Hepatocyte (in vitro differentiated cells): ENCODE data around the gene SESN3. TPM values are rescaled to one million over a fixed set of nuclear protein-coding genes. Genes with fewer than 3 reads are reported as not detected.

Experiments
- DNase-seq: peaks from one replicate; pipeline ENCODE4 v3.0.0-alpha.2; 2016; ENCODE audit warnings: low spot score
- H2AFZ ChIP-seq: fragments of 200-600 bp; sonication (generic); 2 replicates; pipeline ENCODE4 v1.6.0; 2016; ENCODE audit warnings: antibody characterized with exemption, mild to moderate bottlenecking
- H3K27ac ChIP-seq: fragments of 200-600 bp; sonication (generic); 2 replicates; pipeline ENCODE4 v1.5.1; 2016; ENCODE audit warnings: mild to moderate bottlenecking
- H3K27me3 ChIP-seq: fragments of 200-600 bp; sonication (generic); 2 replicates; pipeline ENCODE4 v1.6.1; 2016
- H3K36me3 ChIP-seq: fragments of 200-600 bp; sonication (generic); replicated peaks from 2 replicates; pipeline ENCODE4 v1.5.1; 2016; ENCODE audit warnings: low read depth; ENCODE audit not compliant: insufficient read depth
- H3K4me1 ChIP-seq: fragments of 200-600 bp; sonication (generic); 2 replicates; pipeline ENCODE4 v1.5.1; 2016; ENCODE audit warnings: mild to moderate bottlenecking, moderate library complexity; ENCODE audit not compliant: insufficient read depth
- H3K4me2 ChIP-seq: fragments of 200-600 bp; sonication (generic); 2 replicates; pipeline ENCODE4 v1.6.0; 2016
- H3K4me3 ChIP-seq: fragments of 200-600 bp; sonication (generic); 2 replicates; pipeline ENCODE4 v1.5.1; 2016; ENCODE audit warnings: mild to moderate bottlenecking
- H3K79me2 ChIP-seq: fragments of 200-600 bp; sonication (generic); 2 replicates; pipeline ENCODE4 v1.6.0; 2017; ENCODE audit warnings: mild to moderate bottlenecking
- H3K9me2 ChIP-seq: fragments of 200-600 bp; sonication (generic); replicated peaks from 2 replicates; pipeline ENCODE4 v1.6.0; 2017; ENCODE audit warnings: mild to moderate bottlenecking; ENCODE audit not compliant: insufficient read depth
- H3K9me3 ChIP-seq: fragments of 200-600 bp; sonication (generic); 2 replicates; pipeline ENCODE4 v1.5.1; 2016; ENCODE audit warnings: low read depth, mild to moderate bottlenecking
- H4K20me1 ChIP-seq: fragments of 200-600 bp; sonication (generic); 2 replicates; pipeline ENCODE4 v1.6.0; 2016; ENCODE audit warnings: mild to moderate bottlenecking; ENCODE audit not compliant: insufficient read depth, poor library complexity, severe bottlenecking
- EZH2 ChIP-seq: fragments of 200-600 bp; sonication (generic); IDR thresholded peaks from 2 replicates; pipeline ENCODE4 v1.6.1; 2016; ENCODE audit warnings: antibody characterized with exemption, mild to moderate bottlenecking, borderline replicate concordance
- EZH2phosphoT487 ChIP-seq: fragments of 200-600 bp; sonication (generic); IDR thresholded peaks from one replicate; pipeline ENCODE4 v1.6.1; 2018; ENCODE audit warnings: antibody characterized with exemption, mild to moderate bottlenecking, low read depth, moderate library complexity; ENCODE audit not compliant: unreplicated experiment, severe bottlenecking
- WGBS: methylation state at CpG from one replicate; pipeline ENCODE4 v1.1.6; 2016; ENCODE audit warnings: low lambda C conversion rate; ENCODE audit errors: missing lambda C conversion rate; 5-methylcytosine and 5-hydroxymethylcytosine counted together
- polyA plus RNA-seq: library from polyadenylated mRNA; unstranded; fragments of >200 nt; fragmentation: Nextera tagmentation; extraction: Ambion mirVana; gene quantifications from 2 replicates; pipeline ENCODE4 v1.2.1, GENCODE V29; 2016
- total RNA-seq: library from RNA; depleted of rRNA; stranded (reverse); fragments of >200 nt; gene quantifications from 2 replicates; pipeline ENCODE4 v1.2.3, GENCODE V29; 2014
- TF ChIP-seq, protein P1 (sequence below): fragments of 200-600 bp; sonication (generic); IDR thresholded peaks from 2 replicates; pipeline ENCODE4 v1.5.1; 2016; ENCODE audit warnings: antibody characterized with exemption, mild to moderate bottlenecking; ENCODE audit not compliant: poor library complexity

Gene SESN3
- total and polyA plus RNA-seq, 2 experiments from 2014 or later, result 8.1 to 107 TPM

DNA sequence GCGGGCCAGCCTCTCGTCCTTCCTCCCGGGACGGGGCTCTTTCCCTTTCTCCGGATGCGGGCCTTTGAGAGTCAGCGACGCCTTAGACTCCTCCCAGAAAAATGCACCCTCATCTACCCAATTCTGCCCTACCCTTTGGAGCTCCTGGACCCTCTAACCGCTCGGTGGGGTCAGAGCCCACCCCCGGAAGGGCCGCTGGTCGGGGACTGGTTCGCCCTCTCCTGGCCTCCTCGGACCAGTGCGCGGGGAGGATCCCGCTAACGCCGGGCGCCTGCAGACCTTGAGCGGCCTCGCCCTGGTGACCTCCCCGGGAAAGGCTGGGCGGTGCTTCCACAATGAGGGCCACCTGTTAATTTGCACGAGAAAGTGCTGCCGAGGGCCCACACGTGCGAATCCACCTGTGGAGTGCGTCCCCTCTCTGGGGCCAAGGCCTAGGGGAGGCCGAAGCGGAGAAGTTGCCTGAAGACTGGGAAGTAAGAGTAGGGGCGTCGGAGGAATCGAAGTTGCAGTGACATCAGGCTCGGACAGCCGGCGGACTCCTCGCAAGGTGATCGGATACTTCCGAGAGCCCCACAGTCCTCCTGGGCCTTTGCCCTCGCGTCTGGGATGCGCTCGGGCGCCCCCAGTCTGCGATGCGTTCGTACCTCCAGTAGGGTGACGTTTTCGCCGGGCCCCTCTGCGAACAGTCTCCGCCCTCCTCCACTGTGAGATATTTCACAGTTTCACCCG lies 79.9 kb downstream of the SESN3 start:
- 4% methylated on average over 55 of the region's 55 CpGs for WGBS

DNA sequence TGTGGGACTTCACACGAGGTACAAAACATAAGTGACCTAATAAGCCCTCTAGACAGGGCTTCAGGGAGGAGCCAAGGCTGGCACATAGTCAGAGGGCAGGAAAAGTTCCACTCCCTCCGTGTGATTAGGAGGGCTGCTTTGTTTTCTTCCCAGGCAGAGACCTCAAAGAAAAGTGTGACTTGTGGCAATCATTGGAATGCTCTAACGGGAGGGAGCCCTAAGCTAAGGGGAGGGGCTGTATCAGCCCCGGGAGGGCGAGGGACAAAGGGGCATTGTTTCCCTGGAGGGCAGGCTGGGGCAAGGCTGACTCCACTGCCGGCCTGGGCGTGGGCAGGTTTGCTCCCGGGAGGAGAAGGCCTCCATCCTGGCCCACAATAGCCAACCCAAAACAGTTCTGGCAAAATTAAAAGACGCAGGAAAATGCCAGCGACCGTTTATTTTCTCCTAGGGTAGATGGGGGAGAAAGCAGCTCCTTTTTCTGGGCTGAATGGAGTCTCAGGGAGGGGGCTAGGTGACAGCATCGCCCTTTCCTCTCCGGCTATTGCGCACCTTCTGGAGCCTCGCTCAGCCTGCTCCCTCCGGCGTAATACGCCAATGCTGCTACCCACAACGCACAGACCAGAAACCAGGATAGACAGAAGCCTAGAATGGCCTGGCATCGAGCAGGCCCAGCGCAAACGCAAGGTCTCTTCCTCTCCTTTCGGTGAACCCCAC lies 81.2 kb downstream of the SESN3 start:
- peaks cover 30% of the 10 kb centered on the region for H3K4me1 ChIP-seq
- DNase-seq, result peak; percentile 58
- H3K36me3 ChIP-seq, result no peaks in the 10 kb centered on the region
- H4K20me1 ChIP-seq, result no peaks in the 10 kb centered on the region
- no peaks in the 10 kb centered on the region for H3K27me3 ChIP-seq
- 37% methylated on average over 23 of the region's 23 CpGs for WGBS
- H3K4me2 ChIP-seq, result peak overlapping the region; percentile 82
- peak overlapping the region; percentile 89 for H3K27ac ChIP-seq
- no peaks in the 10 kb centered on the region for H3K9me3 ChIP-seq
- H3K79me2 ChIP-seq, result no peaks in the 10 kb centered on the region
- peak overlapping the region; percentile 83 for H2AFZ ChIP-seq
- no peaks in the 10 kb centered on the region for H3K9me2 ChIP-seq
- TF ChIP-seq, protein P1, sequence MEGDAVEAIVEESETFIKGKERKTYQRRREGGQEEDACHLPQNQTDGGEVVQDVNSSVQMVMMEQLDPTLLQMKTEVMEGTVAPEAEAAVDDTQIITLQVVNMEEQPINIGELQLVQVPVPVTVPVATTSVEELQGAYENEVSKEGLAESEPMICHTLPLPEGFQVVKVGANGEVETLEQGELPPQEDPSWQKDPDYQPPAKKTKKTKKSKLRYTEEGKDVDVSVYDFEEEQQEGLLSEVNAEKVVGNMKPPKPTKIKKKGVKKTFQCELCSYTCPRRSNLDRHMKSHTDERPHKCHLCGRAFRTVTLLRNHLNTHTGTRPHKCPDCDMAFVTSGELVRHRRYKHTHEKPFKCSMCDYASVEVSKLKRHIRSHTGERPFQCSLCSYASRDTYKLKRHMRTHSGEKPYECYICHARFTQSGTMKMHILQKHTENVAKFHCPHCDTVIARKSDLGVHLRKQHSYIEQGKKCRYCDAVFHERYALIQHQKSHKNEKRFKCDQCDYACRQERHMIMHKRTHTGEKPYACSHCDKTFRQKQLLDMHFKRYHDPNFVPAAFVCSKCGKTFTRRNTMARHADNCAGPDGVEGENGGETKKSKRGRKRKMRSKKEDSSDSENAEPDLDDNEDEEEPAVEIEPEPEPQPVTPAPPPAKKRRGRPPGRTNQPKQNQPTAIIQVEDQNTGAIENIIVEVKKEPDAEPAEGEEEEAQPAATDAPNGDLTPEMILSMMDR, result no peak
- peak overlapping the region; percentile 35 for H3K4me3 ChIP-seq

More for the DNA sequence above, 79.9 kb downstream of the SESN3 start:
- peak overlapping the region; percentile 89 for H3K27ac ChIP-seq
- no peaks in the 10 kb centered on the region for H3K27me3 ChIP-seq
- H4K20me1 ChIP-seq, result no peaks in the 10 kb centered on the region
- H3K79me2 ChIP-seq, result no peaks in the 10 kb centered on the region
- H2AFZ ChIP-seq, result peak overlapping the region; percentile 83
- H3K9me3 ChIP-seq, result no peaks in the 10 kb centered on the region
- no peaks in the 10 kb centered on the region for H3K36me3 ChIP-seq
- H3K9me2 ChIP-seq, result no peaks in the 10 kb centered on the region
- peak overlapping the region; percentile 35 for H3K4me3 ChIP-seq
- H3K4me1 ChIP-seq, result peaks cover 30% of the 10 kb centered on the region
- no peak for TF ChIP-seq EZH2phosphoT487
- TF ChIP-seq EZH2, result no peak
- TF ChIP-seq, protein P1, result peak; percentile 87
- H3K4me2 ChIP-seq, result peak overlapping the region; percentile 82
- peak; percentile 96 for DNase-seq

DNA sequence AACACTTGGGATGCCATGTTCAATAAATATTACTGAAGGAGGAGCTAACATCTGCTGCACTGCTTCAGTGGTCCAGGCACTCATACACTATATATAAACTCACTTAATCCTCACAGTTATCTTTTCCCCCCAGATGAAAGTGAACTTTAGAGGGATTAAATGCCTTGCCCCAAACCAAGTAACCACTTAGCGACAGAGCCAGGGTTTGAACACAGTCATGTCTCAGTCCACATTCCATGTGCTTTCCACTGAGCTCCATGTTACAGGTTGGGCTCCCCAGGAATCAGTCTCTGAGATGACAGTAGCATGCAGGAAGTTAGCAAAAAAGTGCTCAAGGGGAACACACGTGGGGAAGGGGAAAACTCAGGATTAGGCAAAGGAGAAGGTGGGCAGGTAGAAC lies 82.1 kb downstream of the SESN3 start:
- WGBS, result 52% methylated on average over 2 of the region's 2 CpGs
- H3K27me3 ChIP-seq, result no peaks in the 10 kb centered on the region
- no peaks in the 10 kb centered on the region for H4K20me1 ChIP-seq
- no peaks in the 10 kb centered on the region for H3K36me3 ChIP-seq
- H3K9me2 ChIP-seq, result no peaks in the 10 kb centered on the region
- no peak overlapping the region for H3K27ac ChIP-seq
- H2AFZ ChIP-seq, result no peak overlapping the region
- DNase-seq, result no peak
- H3K79me2 ChIP-seq, result no peaks in the 10 kb centered on the region
- TF ChIP-seq EZH2phosphoT487 (no peak), EZH2 (no peak)
- TF ChIP-seq, protein P1, result no peak
- H3K4me3 ChIP-seq, result no peak overlapping the region
- H3K4me2 ChIP-seq, result no peak overlapping the region
- H3K9me3 ChIP-seq, result no peaks in the 10 kb centered on the region
- peaks cover 30% of the 10 kb centered on the region for H3K4me1 ChIP-seq
